PC-3 (cell line): ENCODE measurements around the gene KIF13A. TPM values are rescaled to one million over a fixed set of nuclear protein-coding genes. Genes with fewer than 3 reads are reported as not detected.

ENCODE experiments used
- ATAC-seq: fragments of 200-7000 bp; cut with Tn5 transposase; 2 replicates; pipeline ENCODE4 v1.9.1; 2020; ENCODE audit warnings: mild to moderate bottlenecking, moderate library complexity
- BruUV-seq: library from RNA; stranded (reverse); fragments of 400-500 nt; replicated peaks from 2 replicates; lab custom pipeline; 2021; lab: Mats Ljungman, UMichigan
- CTCF ChIA-PET: fragments of 300-600 bp; sonication (Branson Sonifier 250); formaldehyde crosslinking; loops from one replicate; lab custom pipeline; 2022; ENCODE audit warnings: antibody characterized with exemption; lab: Charles Lee
- POLR2A ChIA-PET: fragments of 300-600 bp; sonication (Branson Sonifier 250); formaldehyde crosslinking; loops from one replicate; lab custom pipeline; 2022; ENCODE audit warnings: antibody characterized with exemption; ENCODE audit not compliant: unreplicated experiment; lab: Charles Lee
- DNase-seq: peaks from one replicate; pipeline ENCODE4 v3.0.0-alpha.2; 2015
- H2AFZ ChIP-seq: fragments of 300-600 bp; sonication (generic); 2 replicates; pipeline ENCODE4 v1.6.0; 2016; ENCODE audit warnings: antibody characterized with exemption, low read length
- H3F3A ChIP-seq: fragments of 300-600 bp; sonication (generic); one replicate; pipeline ENCODE4 v1.6.0; 2017; ENCODE audit warnings: antibody characterized with exemption, low read length, control low read depth, mild to moderate bottlenecking; ENCODE audit not compliant: unreplicated experiment
- H3K27ac ChIP-seq: fragments of 300-600 bp; sonication (generic); 2 replicates; pipeline ENCODE4 v1.5.1; 2016; ENCODE audit warnings: mild to moderate bottlenecking, low read length
- H3K27me3 ChIP-seq: fragments of 300-600 bp; sonication (generic); 2 replicates; pipeline ENCODE4 v1.6.1; 2016; ENCODE audit warnings: low read length, mixed read lengths
- H3K36me3 ChIP-seq: fragments of 300-600 bp; sonication (generic); 2 replicates; pipeline ENCODE4 v1.6.1; 2016; ENCODE audit warnings: low read depth, mixed run types, low read length, mixed read lengths
- H3K4me1 ChIP-seq: fragments of 300-600 bp; sonication (generic); 2 replicates; pipeline ENCODE4 v1.5.1; 2016; ENCODE audit warnings: low read length; ENCODE audit not compliant: insufficient read depth
- H3K4me2 ChIP-seq: fragments of 300-600 bp; sonication (generic); 2 replicates; pipeline ENCODE4 v1.6.0; 2016; ENCODE audit warnings: low read length
- H3K4me3 ChIP-seq: fragments of 300-600 bp; sonication (generic); 2 replicates; pipeline ENCODE4 v1.5.1; 2016; ENCODE audit warnings: mild to moderate bottlenecking, low read length, mixed read lengths
- H3K79me2 ChIP-seq: fragments of 300-600 bp; sonication (generic); 2 replicates; pipeline ENCODE4 v1.6.1; 2017; ENCODE audit warnings: low read length, mixed read lengths
- H3K9ac ChIP-seq: fragments of 300-600 bp; sonication (generic); 2 replicates; pipeline ENCODE4 v1.6.0; 2016; ENCODE audit warnings: mild to moderate bottlenecking, low read length
- H3K9me2 ChIP-seq: fragments of 300-600 bp; sonication (generic); replicated peaks from 2 replicates; pipeline ENCODE4 v1.6.1; 2016; ENCODE audit warnings: mixed run types, low read length, mixed read lengths
- H3K9me3 ChIP-seq: fragments of 300-600 bp; sonication (generic); 2 replicates; pipeline ENCODE4 v1.6.1; 2016; ENCODE audit warnings: low read length, mixed read lengths
- H4K20me1 ChIP-seq: fragments of 300-600 bp; sonication (generic); 2 replicates; pipeline ENCODE4 v1.6.1; 2016; ENCODE audit warnings: low read length, mixed read lengths
- CTCF ChIP-seq: fragments of 300-600 bp; sonication (generic); conservative IDR thresholded peaks from 2 replicates; pipeline ENCODE4 v1.5.1; 2017; ENCODE audit warnings: antibody characterized with exemption, low read depth, mild to moderate bottlenecking, low read length
- EZH2 ChIP-seq: fragments of 300-600 bp; sonication (generic); IDR thresholded peaks from one replicate; pipeline ENCODE4 v1.6.1; 2017; ENCODE audit warnings: antibody characterized with exemption, mild to moderate bottlenecking, low read length; ENCODE audit not compliant: unreplicated experiment
- EZH2phosphoT487 ChIP-seq: fragments of 300-600 bp; sonication (generic); IDR thresholded peaks from 2 replicates; pipeline ENCODE4 v1.6.1; 2018; ENCODE audit warnings: mild to moderate bottlenecking, antibody characterized with exemption, low read length, borderline replicate concordance
- intact Hi-C: fragments of 100-400 bp; cut with micrococcal nuclease; formaldehyde crosslinking; loops from 2 replicates; pipeline ENCODE4 v1.9.0; 2023
- total RNA-seq: library from RNA; depleted of rRNA; stranded (reverse); fragments of >200 nt; gene quantifications from 2 replicates; pipeline ENCODE4 v1.2.3, GENCODE V29; 2014

The KIF13A gene
- total RNA-seq, 1 experiment from 2014 or later, result 21.3 TPM

- intact Hi-C loops, result no loop called here
- H3K9ac ChIP-seq, result no peak overlapping the region
- H3K27me3 ChIP-seq, result no peaks in the 10 kb centered on the region
- no peak overlapping the region for H3K4me3 ChIP-seq
- no peaks in the 10 kb centered on the region for H3K79me2 ChIP-seq
- peaks cover 15% of the 10 kb centered on the region; the same call in 1 of the 2 replicates for H3K4me1 ChIP-seq
- TF ChIP-seq CTCF (no peak), EZH2phosphoT487 (no peak), EZH2 (no peak)
- H4K20me1 ChIP-seq, result no peaks in the 10 kb centered on the region
- H3K4me2 ChIP-seq, result no peak overlapping the region
- DNase-seq, result no peak
- peaks cover 20% of the 10 kb centered on the region for H3K36me3 ChIP-seq
- no peaks in the 10 kb centered on the region for H3F3A ChIP-seq
- no peaks in the 10 kb centered on the region for H3K9me2 ChIP-seq
- H2AFZ ChIP-seq, result no peak overlapping the region
- no TSS peak for BruUV-seq
- ChIA-PET POLR2A (no interaction called here), CTCF (no interaction called here)
- H3K27ac ChIP-seq, result 0 out of 2 replicates have a peak overlapping the region, but pooled peaks have one; percentile 22
- H3K9me3 ChIP-seq, result no peaks in the 10 kb centered on the region
- ATAC-seq, result no peak
Observed at GRCh38 chr6:17835784-17836183, 151.7 kb downstream of the KIF13A start.

- H3K9ac ChIP-seq, result peak overlapping the region; percentile 47; the same call in 1 of the 2 replicates
- no peak overlapping the region for H3K4me2 ChIP-seq
- ATAC-seq (peak; percentile 83), DNase-seq (peak; percentile 75)
- no peaks in the 10 kb centered on the region for H3K27me3 ChIP-seq
- no peaks in the 10 kb centered on the region for H3K9me2 ChIP-seq
- H2AFZ ChIP-seq, result no peak overlapping the region
- H3F3A ChIP-seq, result no peaks in the 10 kb centered on the region
- peak overlapping the region; percentile 84 for H3K27ac ChIP-seq
- H3K9me3 ChIP-seq, result no peaks in the 10 kb centered on the region
- H3K4me3 ChIP-seq, result no peak overlapping the region
- H4K20me1 ChIP-seq, result no peaks in the 10 kb centered on the region
- CTCF ChIA-PET, result no interaction called here
- POLR2A ChIA-PET, result interaction anchor here (0.6 kb wide), 1 partner anchor 13 kb away, joined by 3 read pairs; no protein-coding TSS in a partner anchor
- BruUV-seq, result no TSS peak
- intact Hi-C loops, result no loop called here
- no peaks in the 10 kb centered on the region for H3K79me2 ChIP-seq
- H3K36me3 ChIP-seq, result peaks cover 15% of the 10 kb centered on the region; the same call in 1 of the 2 replicates
- peaks cover 13% of the 10 kb centered on the region; the same call in 1 of the 2 replicates for H3K4me1 ChIP-seq
- no peak for TF ChIP-seq CTCF
- no peak for TF ChIP-seq EZH2
- TF ChIP-seq EZH2phosphoT487, result no peak
Observed at GRCh38 chr6:17831135-17831534, 156.3 kb downstream of the KIF13A start.

GRCh38 chr6:17829905-17830304, 157.5 kb downstream of the KIF13A start:
- ATAC-seq, result no peak
- peaks cover 16% of the 10 kb centered on the region; the same call in 1 of the 2 replicates for H3K36me3 ChIP-seq
- intact Hi-C loops, result no loop called here

More at GRCh38 chr6:17829905-17830304, 157.5 kb downstream of the KIF13A start:
- Histone ChIP-seq H3K9ac (no peak overlapping the region), H4K20me1 (no peaks in the 10 kb centered on the region), H3K27ac (no peak overlapping the region), H3K27me3 (no peaks in the 10 kb centered on the region), H3F3A (no peaks in the 10 kb centered on the region), H3K4me1 (peaks cover 13% of the 10 kb centered on the region; the same call in 1 of the 2 replicates), H3K9me2 (no peaks in the 10 kb centered on the region), H3K4me3 (no peak overlapping the region), H2AFZ (no peak overlapping the region), H3K79me2 (no peaks in the 10 kb centered on the region), H3K4me2 (no peak overlapping the region), H3K9me3 (no peaks in the 10 kb centered on the region)
- CTCF ChIA-PET, result no interaction called here
- BruUV-seq, result no TSS peak
- POLR2A ChIA-PET, result no interaction called here
- TF ChIP-seq EZH2 (no peak), EZH2phosphoT487 (no peak), CTCF (no peak)
- no peak for DNase-seq
